ENCODE data around the gene ZNF57. TPM values are rescaled to one million over a fixed set of nuclear protein-coding genes. Genes with fewer than 3 reads are reported as not detected.
A peak's percentile ranks its signal among the peaks of the same experiment; 100 is the strongest.
"Not testable (repeated sequence)": the region's sequence is repeated elsewhere in the genome, so short reads cannot be mapped to it uniquely, and the experiment has no call there.

ZNF57 gene
- total RNA-seq, 2 experiments from 2014 or later, result 0.47 to 0.82 TPM

- intact Hi-C loops (cut with DNase I, micrococcal nuclease), result loop anchor here (1.0 to 5.0 kb wide), 8 partner anchors 100 to 289 kb away; partner anchors contain the start of gene TLE5 (in 1 of the 2)
- no peaks in the 10 kb centered on the region for H3K9me3 Mint-ChIP-seq
- peaks cover 4% of the 10 kb centered on the region for H3K27me3 Mint-ChIP-seq
- peak overlapping the region; percentile 8 for H3K4me3 Mint-ChIP-seq
- H3K27ac Mint-ChIP-seq, result peak overlapping the region; percentile 21
- no peaks in the 10 kb centered on the region for H3K36me3 ChIP-seq (ENCODE audit: insufficient read depth, low read length)
- peaks cover 0 to 4% of the 10 kb centered on the region in 2 experiments for H3K9me3 ChIP-seq (ENCODE audit: control insufficient read depth in 1 of 2, insufficient read depth in 1 of 2, low read length in 2 of 2)
- no peaks in the 10 kb centered on the region for H3K36me3 Mint-ChIP-seq (ENCODE audit: low read depth)
- H3K4me1 ChIP-seq (ENCODE audit: insufficient read depth, low read length), result peaks cover 2% of the 10 kb centered on the region
- DNase-seq, result peak in 12 of 14 experiments; percentile 6 to 92 (median 40)
- H3K4me1 Mint-ChIP-seq (ENCODE audit: low read depth), result peaks cover 7% of the 10 kb centered on the region
- peak; percentile 97 for ATAC-seq (ENCODE audit: poor library complexity)
- no peaks in the 10 kb centered on the region for H3K27me3 ChIP-seq (ENCODE audit: control insufficient read depth in 1 of 2, insufficient read depth in 2 of 2, low read length in 2 of 2)
- ChIA-PET CTCF (interaction anchor here (0.6 to 3.3 kb wide), 10 partner anchors 8 to 1914 kb away, joined by 3 to 27 read pairs (median 4); no protein-coding TSS in a partner anchor), POLR2A (interaction anchor here (0.6 to 1.6 kb wide), 7 partner anchors 12 to 224 kb away, joined by 3 to 6 read pairs (median 3); partner anchors contain the start of gene NCLN)
- H3K27ac ChIP-seq (ENCODE audit: low read depth in 1 of 2, low read length in 2 of 2), result no peak overlapping the region
- TF ChIP-seq CTCF (IDR thresholded peaks at IDR 0.05), result peak; percentile 76
- no peak overlapping the region for H3K4me3 ChIP-seq (ENCODE audit: low read length)
Observed at GRCh38 chr19:2962018-2962670, 61.4 kb downstream of the ZNF57 start.

GRCh38 chr19:2963122-2963521, 62.4 kb downstream of the ZNF57 start:
- no peak for TF ChIP-seq CTCF (IDR thresholded peaks at IDR 0.05)
- H3K27me3 Mint-ChIP-seq, result peaks cover 4% of the 10 kb centered on the region
- intact Hi-C loops (cut with DNase I, micrococcal nuclease), result loop anchor here in 1 of 2 experiments (2.0 to 5.0 kb wide), 4 partner anchors 99 to 288 kb away; partner anchors contain the start of gene TLE5
- no peaks in the 10 kb centered on the region for H3K36me3 Mint-ChIP-seq (ENCODE audit: low read depth)
- Histone ChIP-seq H3K36me3 (ENCODE audit: insufficient read depth, low read length) (no peaks in the 10 kb centered on the region), H3K27ac (ENCODE audit: low read depth in 1 of 2, low read length in 2 of 2) (no peak overlapping the region), H3K9me3 (ENCODE audit: control insufficient read depth in 1 of 2, insufficient read depth in 1 of 2, low read length in 2 of 2) (peaks cover 0 to 4% of the 10 kb centered on the region in 2 experiments), H3K27me3 (ENCODE audit: control insufficient read depth in 1 of 2, insufficient read depth in 2 of 2, low read length in 2 of 2) (no peaks in the 10 kb centered on the region), H3K4me1 (ENCODE audit: insufficient read depth, low read length) (peaks cover 2% of the 10 kb centered on the region), H3K4me3 (ENCODE audit: low read length) (no peak overlapping the region)
- ChIA-PET POLR2A (interaction anchor here (1.0 to 1.3 kb wide), 2 partner anchors 85 to 223 kb away, joined by 3 read pairs; partner anchors contain the start of gene NCLN), CTCF (interaction anchor here (1.1 to 3.3 kb wide), 4 partner anchors 13 to 313 kb away, joined by 3 to 27 read pairs (median 4); no protein-coding TSS in a partner anchor)
- peaks cover 7% of the 10 kb centered on the region for H3K4me1 Mint-ChIP-seq (ENCODE audit: low read depth)
- H3K4me3 Mint-ChIP-seq, result no peak overlapping the region
- no peaks in the 10 kb centered on the region for H3K9me3 Mint-ChIP-seq
- no peak for DNase-seq
- ATAC-seq (ENCODE audit: poor library complexity), result no peak
- H3K27ac Mint-ChIP-seq, result no peak overlapping the region

- not testable (repeated sequence) for H3K27ac ChIP-seq (ENCODE audit: low read depth in 1 of 2, low read length in 2 of 2)
Observed at GRCh38 chr19:2963631-2964030, 62.9 kb downstream of the ZNF57 start.

More at GRCh38 chr19:2963631-2964030, 62.9 kb downstream of the ZNF57 start:
- H3K27ac Mint-ChIP-seq; H3K4me1 Mint-ChIP-seq (ENCODE audit: low read depth); H3K4me3 ChIP-seq (ENCODE audit: low read length); DNase-seq; H3K27me3 Mint-ChIP-seq; H3K36me3 Mint-ChIP-seq (ENCODE audit: low read depth); ATAC-seq (ENCODE audit: poor library complexity); H3K4me1 ChIP-seq (ENCODE audit: insufficient read depth, low read length); H3K9me3 Mint-ChIP-seq; H3K27me3 ChIP-seq (ENCODE audit: control insufficient read depth in 1 of 2, insufficient read depth in 2 of 2, low read length in 2 of 2); H3K4me3 Mint-ChIP-seq; H3K36me3 ChIP-seq (ENCODE audit: insufficient read depth, low read length); H3K9me3 ChIP-seq (ENCODE audit: control insufficient read depth in 1 of 2, insufficient read depth in 1 of 2, low read length in 2 of 2); POLR2A ChIA-PET: not testable (repeated sequence)
- CTCF ChIA-PET, result interaction anchor here (1.4 to 3.3 kb wide), 3 partner anchors 13 to 248 kb away, joined by 3 to 27 read pairs (median 6); no protein-coding TSS in a partner anchor
- intact Hi-C loops (cut with DNase I, micrococcal nuclease), result loop anchor here in 1 of 2 experiments (2.0 to 5.0 kb wide), 4 partner anchors 99 to 287 kb away; partner anchors contain the start of gene TLE5

All from CD4-positive, alpha-beta T cell (primary cell).